Epithelial cell of prostate (primary cell): ENCODE data around the gene NPIPA2.
"Not testable (repeated sequence)": the region's sequence is repeated elsewhere in the genome, so short reads cannot be mapped to it uniquely, and the experiment has no call there.

Source experiments
- DNase-seq: peaks from one replicate; pipeline ENCODE4 v3.0.0-alpha.2; 2011; ENCODE audit warnings: low read depth, low spot score
- H3K27ac ChIP-seq: fragments of 450-650 bp; 2 replicates; pipeline ENCODE4 v1.5.1; 2017; ENCODE audit warnings: mild to moderate bottlenecking

Gene NPIPA2

GRCh38 chr16:14813890-14814289 is 71.6 kb downstream of the NPIPA2 start:
- not testable (repeated sequence) for DNase-seq, H3K27ac ChIP-seq
